Uterus (tissue), 2 donors: ENCODE results near the gene GNG7.

Experiments used
- CTCF ChIP-seq, 4 experiments: fragments of 200-600 bp in 2 of 4; fragments of 450-650 bp in 2 of 4; sonication (generic) in 2 of 4; IDR thresholded peaks; one replicate each; pipeline ENCODE4 v1.5.1; 2016 to 2019; ENCODE audit warnings: antibody characterized with exemption in 4 of 4, mild to moderate bottlenecking in 2 of 4, moderate library complexity in 1 of 4
- POLR2A ChIP-seq, 2 donors: fragments of 450-650 bp; IDR thresholded peaks; one replicate each; pipeline ENCODE4 v1.6.1; 2016; ENCODE audit warnings: antibody characterized with exemption in 2 of 2, mild to moderate bottlenecking in 1 of 2, moderate library complexity in 1 of 2

GRCh38 chr19:2618611-2619010, 83.9 kb downstream of the GNG7 start:
- TF ChIP-seq CTCF (IDR thresholded peaks at IDR 0.05) (no peak), POLR2A (IDR thresholded peaks at IDR 0.05) (no peak)
